ENCODE measurements around the gene PZP. TPM values are rescaled to one million over a fixed set of nuclear protein-coding genes. Genes with fewer than 3 reads are reported as not detected.

The PZP gene
- total RNA-seq, 4 donors from 2014 or later, result 0.07 to 0.46 TPM; not detected in 2

GRCh38 chr12:9133216-9133916 is 74.8 kb downstream of the PZP start:
- no peaks in the 10 kb centered on the region for H3K36me3 ChIP-seq
- no peak for TF ChIP-seq POLR2A (IDR thresholded peaks at IDR 0.05)
- TF ChIP-seq CTCF (IDR thresholded peaks at IDR 0.05 in 4 of 5, conservative IDR thresholded peaks at IDR 0.05 in 1 of 5), result no peak
- H3K9me3 ChIP-seq, result no peaks in the 10 kb centered on the region
- intact Hi-C loops (cut with DNase I; ENCODE audit: low total_unique reads) (no loop called here), in situ Hi-C loops (cut with MboI; ENCODE audit: low sequenced_read_pairs in 4 of 4) (no loop called here)
- no peak overlapping the region for H3K4me3 ChIP-seq
- ATAC-seq, result no peak
- H3K27me3 ChIP-seq, result no peaks in the 10 kb centered on the region
- no peaks in the 10 kb centered on the region for H3K4me1 ChIP-seq
- DNase-seq, result no peak
- no peak overlapping the region for H3K27ac ChIP-seq

GRCh38 chr12:9132008-9132535 is 76.1 kb downstream of the PZP start:
- no peak for TF ChIP-seq CTCF (IDR thresholded peaks at IDR 0.05 in 4 of 5, conservative IDR thresholded peaks at IDR 0.05 in 1 of 5)
- no peak for TF ChIP-seq POLR2A (IDR thresholded peaks at IDR 0.05)
- DNase-seq (no peak), ATAC-seq (no peak)
- no peaks in the 10 kb centered on the region for H3K36me3 ChIP-seq
- no peak overlapping the region for H3K27ac ChIP-seq
- H3K4me3 ChIP-seq, result no peak overlapping the region
- no peaks in the 10 kb centered on the region for H3K27me3 ChIP-seq
- H3K4me1 ChIP-seq, result no peaks in the 10 kb centered on the region
- H3K9me3 ChIP-seq, result no peaks in the 10 kb centered on the region
- in situ Hi-C loops (cut with MboI; ENCODE audit: low sequenced_read_pairs in 4 of 4), result no loop called here
- intact Hi-C loops (cut with DNase I; ENCODE audit: low total_unique reads), result no loop called here

GRCh38 chr12:9130244-9130643 is 78.0 kb downstream of the PZP start:
- TF ChIP-seq POLR2A (IDR thresholded peaks at IDR 0.05) (no peak), CTCF (IDR thresholded peaks at IDR 0.05 in 4 of 5, conservative IDR thresholded peaks at IDR 0.05 in 1 of 5) (no peak)
- in situ Hi-C loops (cut with MboI; ENCODE audit: low sequenced_read_pairs in 4 of 4), result no loop called here
- Histone ChIP-seq H3K4me3 (no peak overlapping the region), H3K27me3 (no peaks in the 10 kb centered on the region), H3K27ac (no peak overlapping the region), H3K4me1 (no peaks in the 10 kb centered on the region), H3K36me3 (no peaks in the 10 kb centered on the region), H3K9me3 (no peaks in the 10 kb centered on the region)
- DNase-seq (no peak), ATAC-seq (no peak)
- intact Hi-C loops (cut with DNase I; ENCODE audit: low total_unique reads), result no loop called here

- DNase-seq (no peak), ATAC-seq (no peak)
- in situ Hi-C loops (cut with MboI; ENCODE audit: low sequenced_read_pairs in 4 of 4), result no loop called here
- H3K4me1 ChIP-seq, result no peaks in the 10 kb centered on the region
- no peaks in the 10 kb centered on the region for H3K9me3 ChIP-seq
- no peaks in the 10 kb centered on the region for H3K36me3 ChIP-seq
- H3K4me3 ChIP-seq, result no peak overlapping the region
- intact Hi-C loops (cut with DNase I; ENCODE audit: low total_unique reads), result no loop called here
- no peak overlapping the region for H3K27ac ChIP-seq
- no peaks in the 10 kb centered on the region for H3K27me3 ChIP-seq
- no peak for TF ChIP-seq POLR2A (IDR thresholded peaks at IDR 0.05)
- TF ChIP-seq CTCF (IDR thresholded peaks at IDR 0.05 in 4 of 5, conservative IDR thresholded peaks at IDR 0.05 in 1 of 5), result no peak
These were observed 80.1 kb downstream of the PZP start for GRCh38 chr12:9127936-9128663.

Data from gastrocnemius medialis (tissue), 4 donors.